GM12878 (cell line): ENCODE data around the gene BPI. TPM values are rescaled to one million over a fixed set of nuclear protein-coding genes. Genes with fewer than 3 reads are reported as not detected.

Source experiments
- ATAC-seq: fragments of 200-7000 bp; cut with Tn5 transposase; 3 replicates; pipeline ENCODE4 v1.9.1; 2020; ENCODE audit warnings: mild to moderate bottlenecking, moderate library complexity
- BruUV-seq: library from RNA; stranded (reverse); fragments of 400-500 nt; replicated peaks from 2 replicates; lab custom pipeline; 2021; lab: Mats Ljungman, UMichigan
- CTCF ChIA-PET: fragments of 300-600 bp; sonication (Branson Sonifier 250); formaldehyde crosslinking; extraction: SDS; loops from one replicate; lab custom pipeline; 2021; ENCODE audit warnings: inconsistent platforms; lab: Yijun Ruan, JAX
- POLR2A ChIA-PET: fragments of 350-600 bp; formaldehyde crosslinking; extraction: SDS; loops from one replicate; lab custom pipeline; 2021; ENCODE audit warnings: inconsistent platforms; lab: Charles Lee
- RAD21 ChIA-PET: fragments of 300-600 bp; sonication (Branson Sonifier 250); formaldehyde crosslinking; loops from one replicate; lab custom pipeline; 2023; ENCODE audit warnings: antibody characterized with exemption; ENCODE audit not compliant: unreplicated experiment; lab: Charles Lee
- SMC1A ChIA-PET: fragments of 300-600 bp; sonication (Branson Sonifier 250); formaldehyde crosslinking; loops from one replicate; lab custom pipeline; 2023; ENCODE audit not compliant: unreplicated experiment, uncharacterized antibody; lab: Charles Lee
- DNase-seq: peaks from one replicate; pipeline ENCODE4 v3.0.0-alpha.2; 2011; ENCODE audit warnings: low read depth, low spot score
- FAIRE-seq: peaks from 3 replicates; lab custom pipeline; 2011; peaks lifted over from hg19 to GRCh38; lab: Jason Lieb, UNC
- H2AFZ ChIP-seq: 2 replicates; pipeline ENCODE4 v1.6.0; 2011; ENCODE audit warnings: low read depth, low read length, control low read depth; ENCODE audit not compliant: control insufficient read depth
- H3K27ac ChIP-seq: 2 replicates; pipeline ENCODE4 v1.5.1; 2011; ENCODE audit warnings: control low read depth; ENCODE audit not compliant: control insufficient read depth, insufficient read depth
- H3K27me3 ChIP-seq, 2 experiments: replicated peaks in 1 of 2; 2 replicates each; pipeline versions ENCODE4 v1.6.0 to v1.6.1; 2011; ENCODE audit warnings: low read length in 1 of 2; ENCODE audit not compliant: control insufficient read depth in 2 of 2, insufficient read depth in 2 of 2
- H3K36me3 ChIP-seq, 2 experiments: 2 replicates each; pipeline ENCODE4 v1.5.1; 2011; ENCODE audit warnings: low read length in 1 of 2; ENCODE audit not compliant: control insufficient read depth in 2 of 2, insufficient read depth in 2 of 2
- H3K4me1 ChIP-seq: 2 replicates; pipeline ENCODE4 v1.6.1; 2011; ENCODE audit warnings: mild to moderate bottlenecking, low read length, moderate library complexity, mixed read lengths; ENCODE audit not compliant: control insufficient read depth, insufficient read depth
- H3K4me2 ChIP-seq: 2 replicates; pipeline ENCODE4 v1.6.0; 2011; ENCODE audit warnings: control low read depth; ENCODE audit not compliant: control insufficient read depth, insufficient read depth
- H3K4me3 ChIP-seq: fragments of 200-600 bp; sonication (generic); 2 replicates; pipeline ENCODE4 v1.5.1; 2016
- H3K79me2 ChIP-seq: 2 replicates; pipeline ENCODE4 v1.6.0; 2011; ENCODE audit warnings: low read length; ENCODE audit not compliant: control insufficient read depth, insufficient read depth
- H3K9ac ChIP-seq: 2 replicates; pipeline ENCODE4 v1.8.0; 2011; ENCODE audit warnings: low read length, control low read depth, mixed read lengths; ENCODE audit not compliant: control insufficient read depth, insufficient read depth
- H3K9me3 ChIP-seq: replicated peaks from 3 replicates; pipeline ENCODE4 v1.5.1; 2011; ENCODE audit warnings: mild to moderate bottlenecking, low read length; ENCODE audit not compliant: control insufficient read depth, insufficient read depth
- H4K20me1 ChIP-seq: 2 replicates; pipeline ENCODE4 v1.6.0; 2011; ENCODE audit not compliant: control insufficient read depth, insufficient read depth
- BCL3 ChIP-seq: IDR thresholded peaks from 2 replicates; pipeline ENCODE4 v1.6.1; 2011; ENCODE audit warnings: borderline replicate concordance, low read depth, mild to moderate bottlenecking, moderate library complexity, low read length; ENCODE audit not compliant: insufficient read depth, poor library complexity, severe bottlenecking
- BCLAF1 ChIP-seq: fragments of 450-650 bp; IDR thresholded peaks from 2 replicates; pipeline ENCODE4 v1.6.1; 2017; ENCODE audit warnings: antibody characterized with exemption, mild to moderate bottlenecking, moderate library complexity
- CHD4 ChIP-seq: fragments of 200-600 bp; sonication (generic); IDR thresholded peaks from 2 replicates; pipeline ENCODE4 v1.6.1; 2016; ENCODE audit warnings: mild to moderate bottlenecking
- NFIC ChIP-seq: IDR thresholded peaks from 2 replicates; pipeline ENCODE4 v1.6.1; 2012; ENCODE audit warnings: low read depth, mild to moderate bottlenecking, inconsistent platforms, low read length, moderate library complexity
- NFYA ChIP-seq: IDR thresholded peaks from 2 replicates; pipeline ENCODE4 v1.6.1; 2011; ENCODE audit warnings: low read depth, mild to moderate bottlenecking, low read length, improper control_type of control experiment, borderline replicate concordance
- PRDM15 ChIP-seq: fragments of 450-650 bp; formaldehyde crosslinking; IDR thresholded peaks from 2 replicates; pipeline ENCODE4 v1.4.0; 2020; ENCODE audit warnings: mild to moderate bottlenecking, moderate library complexity
- RELB ChIP-seq: fragments of 450-650 bp; IDR thresholded peaks from 2 replicates; pipeline ENCODE4 v1.6.1; 2017; ENCODE audit warnings: low read depth, mild to moderate bottlenecking, moderate library complexity
- SIX5 ChIP-seq: IDR thresholded peaks from 2 replicates; pipeline ENCODE4 v1.6.1; 2011; ENCODE audit warnings: mild to moderate bottlenecking, low read depth, low read length, moderate library complexity; ENCODE audit not compliant: severe bottlenecking
- SMAD5 ChIP-seq: IDR thresholded peaks from 2 replicates; pipeline ENCODE4 v1.6.1; 2016; ENCODE audit warnings: antibody characterized with exemption, low read depth
- WRNIP1 ChIP-seq: IDR thresholded peaks from 2 replicates; pipeline ENCODE4 v1.6.1; 2011; ENCODE audit warnings: low read depth, low read length, improper control_type of control experiment, borderline replicate concordance
- ZNF384 ChIP-seq: IDR thresholded peaks from 2 replicates; pipeline ENCODE4 v1.6.1; 2012; ENCODE audit warnings: low read depth, mild to moderate bottlenecking, low read length, improper control_type of control experiment, borderline replicate concordance
- ZSCAN29 ChIP-seq: fragments of 450-650 bp; IDR thresholded peaks from 2 replicates; pipeline ENCODE4 v1.6.1; 2017; ENCODE audit warnings: mild to moderate bottlenecking, moderate library complexity
- WGBS: methylation state at CpG from one replicate; pipeline ENCODE4 v1.1.6; 2016; ENCODE audit warnings: low lambda C conversion rate; ENCODE audit not compliant: insufficient replicate concordance, insufficient coverage; ENCODE audit errors: missing lambda C conversion rate; 5-methylcytosine and 5-hydroxymethylcytosine counted together
- in situ Hi-C: fragments of 300-500 bp; cut with MboI; formaldehyde crosslinking; loops from 9 replicates; pipeline ENCODE4 v1.14.3; 2018; ENCODE audit warnings: mixed read lengths
- intact Hi-C: fragments of 100-400 bp; cut with micrococcal nuclease; formaldehyde crosslinking; loops from one replicate; pipeline ENCODE4 v1.14.2; 2022; ENCODE audit not compliant: unreplicated experiment
- polyA plus RNA-seq, 11 experiments: library from polyadenylated mRNA; depleted of rRNA in 4 of 11; unstranded in 6 of 11; stranded (reverse) in 5 of 11; fragments of >200 nt; fragmentation: Nextera tagmentation in 4 of 11; fragmentation: Illumina TruSeq in 1 of 11; extraction: Ambion mirVana in 4 of 11; extraction: Trizol in 1 of 11; gene quantifications; 1 replicate in 1 of 11; 2 replicates in 10 of 11; pipeline versions ENCODE4 v1.2.1 to v1.2.3, GENCODE V29; 2011 to 2016; ENCODE audit warnings: inconsistent platforms in 2 of 11, missing spikeins in 2 of 11, low read depth in 1 of 11
- total RNA-seq, 4 experiments: library from RNA; depleted of rRNA in 3 of 4; stranded (reverse); fragments of >200 nt in 3 of 4; fragmentation: Illumina TruSeq in 1 of 4; extraction: Trizol in 1 of 4; gene quantifications; 2 replicates each; pipeline versions ENCODE4 v1.2.1 to v1.2.3, GENCODE V29; 2013 to 2021

Gene BPI
- total and polyA plus RNA-seq, 10 of the 15 experiments (the other 5 are each of a cell fraction or from before 2014, with no cell fraction given): not detected

- no peak for FAIRE-seq
- POLR2A ChIA-PET: no interaction called here
- DNase-seq: no peak
- RAD21 ChIA-PET: no interaction called here
- Histone ChIP-seq H4K20me1 (no peaks in the 10 kb centered on the region), H3K9ac (no peak overlapping the region), H3K27me3 (peaks cover 9% of the 10 kb centered on the region in 2 experiments; a peak in 3 of 4 replicates), H3K4me2 (no peak overlapping the region), H3K9me3 (no peaks in the 10 kb centered on the region), H3K79me2 (no peaks in the 10 kb centered on the region), H3K36me3 (no peaks in the 10 kb centered on the region), H3K4me3 (no peak overlapping the region), H3K4me1 (no peaks in the 10 kb centered on the region), H2AFZ (no peak overlapping the region), H3K27ac (no peak overlapping the region)
- 65% methylated on average over 7 of the region's 7 CpGs for WGBS
- intact Hi-C loops: no loop called here
- SMC1A ChIA-PET: no interaction called here
- in situ Hi-C loops: no loop called here
- no peak for ATAC-seq
- CTCF ChIA-PET: no interaction called here
- no TSS peak for BruUV-seq
- TF ChIP-seq PRDM15 (CRISPR knock-in tag) (no peak), RELB (no peak), BCLAF1 (no peak), NFIC (no peak), NFYA (no peak), SMAD5 (no peak), ZSCAN29 (no peak), CHD4 (no peak), ZNF384 (no peak), SIX5 (no peak), WRNIP1 (no peak), BCL3 (no peak)
Measured at GRCh38 chr20:38258545-38259215, 45.3 kb upstream of the BPI start.
